Stimulated activated CD8-positive, alpha-beta memory T cell treated with anti-CD3 and anti-CD28 coated beads, Interleukin-2, amount 100 ng/mL, for 1 hour (primary cell): ENCODE results near the gene SCTR.

ENCODE experiments used
- DNase-seq, 2 donors: peaks; one replicate each; pipeline ENCODE4 v3.0.0-alpha.2; 2020; ENCODE audit warnings: low read depth in 2 of 2

SCTR gene

DNA sequence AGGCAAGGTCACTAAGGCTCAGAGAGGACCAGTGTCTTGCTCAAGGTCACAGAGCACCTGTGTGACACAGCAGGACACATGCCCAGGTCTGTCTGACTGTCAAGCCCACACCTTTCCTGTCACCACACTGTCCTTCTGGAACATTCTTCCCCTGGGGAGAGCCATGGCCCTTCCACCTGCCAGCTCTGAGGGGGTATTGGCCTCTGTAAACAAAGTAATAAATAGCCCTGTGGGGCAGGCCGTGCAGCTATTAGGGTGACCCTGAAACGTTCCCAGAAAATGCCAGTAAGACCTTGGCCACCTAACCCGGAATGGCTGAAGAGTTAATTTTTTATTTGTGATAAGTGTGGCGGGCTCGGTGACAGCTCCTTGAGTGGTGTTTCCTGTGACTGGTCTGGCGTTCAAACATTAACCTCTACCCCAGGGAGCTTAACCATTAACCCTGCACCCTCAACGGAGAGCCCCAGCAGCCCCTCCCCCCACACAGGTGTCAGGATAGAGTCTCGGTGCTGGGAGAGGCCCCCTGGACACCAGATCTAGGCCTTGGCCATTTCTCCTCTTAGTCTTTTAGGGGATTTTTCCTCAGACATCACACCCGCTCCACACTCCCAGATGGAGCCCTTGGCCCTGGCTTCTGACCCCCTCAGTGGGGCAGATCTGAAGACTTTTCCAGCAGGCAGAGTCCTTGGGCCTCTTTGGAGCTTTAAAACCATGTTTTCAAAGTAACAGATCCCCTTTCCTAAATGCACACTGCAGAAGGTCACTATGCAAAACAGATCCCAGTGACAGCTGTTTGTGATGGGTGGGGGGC lies 36.6 kb downstream of the SCTR start:
- DNase-seq = no peak

DNA sequence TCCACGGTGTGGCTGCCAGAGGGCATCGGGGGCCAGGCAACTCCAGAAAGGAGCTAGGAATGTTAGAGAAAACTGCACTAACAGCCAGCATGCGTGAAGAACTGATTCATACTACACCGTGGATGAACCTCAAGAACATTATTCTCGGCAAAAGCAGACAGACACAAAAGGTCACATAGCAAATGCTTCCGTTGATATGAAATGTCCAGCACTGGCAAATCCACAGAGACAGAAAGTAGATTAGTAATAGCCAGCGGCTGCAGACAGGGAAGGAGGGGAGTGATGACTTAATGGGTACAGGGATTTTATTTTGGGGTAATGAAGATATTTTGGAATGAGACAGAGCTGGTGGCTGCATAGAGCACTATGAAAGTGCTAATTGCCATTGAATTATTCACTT lies 37.4 kb downstream of the SCTR start:
- no peak for DNase-seq

DNA sequence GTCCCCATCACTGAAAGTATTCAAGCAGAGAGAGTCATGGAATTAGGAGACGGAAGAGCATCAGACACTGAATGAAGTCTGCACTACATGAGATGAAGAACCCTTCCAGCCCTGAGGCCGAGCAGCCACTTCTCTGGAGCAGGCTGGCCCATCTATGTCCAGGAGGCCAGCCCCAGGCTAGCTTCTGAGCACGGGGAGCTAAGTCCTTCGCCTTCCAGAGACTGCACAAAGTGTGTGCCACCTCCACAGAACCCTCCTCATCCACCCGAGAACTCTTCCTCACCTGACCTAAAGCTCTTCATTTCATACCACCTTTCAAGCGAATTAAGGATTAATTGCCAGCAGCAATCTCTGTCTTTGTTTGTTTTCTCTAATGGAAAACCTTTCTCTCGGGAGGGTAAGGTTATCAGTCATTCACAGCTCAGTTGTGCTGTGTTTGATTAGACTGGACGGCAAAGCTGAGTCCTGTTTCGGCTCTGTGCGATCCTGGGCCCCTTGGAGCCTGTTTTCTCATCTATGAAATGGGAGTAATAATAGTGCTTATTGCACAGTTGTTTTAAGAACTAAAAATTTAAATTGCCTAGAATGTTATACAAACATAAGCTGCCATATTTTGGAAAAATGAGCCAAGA lies 38.0 kb downstream of the SCTR start:
- DNase-seq = no peak

DNA sequence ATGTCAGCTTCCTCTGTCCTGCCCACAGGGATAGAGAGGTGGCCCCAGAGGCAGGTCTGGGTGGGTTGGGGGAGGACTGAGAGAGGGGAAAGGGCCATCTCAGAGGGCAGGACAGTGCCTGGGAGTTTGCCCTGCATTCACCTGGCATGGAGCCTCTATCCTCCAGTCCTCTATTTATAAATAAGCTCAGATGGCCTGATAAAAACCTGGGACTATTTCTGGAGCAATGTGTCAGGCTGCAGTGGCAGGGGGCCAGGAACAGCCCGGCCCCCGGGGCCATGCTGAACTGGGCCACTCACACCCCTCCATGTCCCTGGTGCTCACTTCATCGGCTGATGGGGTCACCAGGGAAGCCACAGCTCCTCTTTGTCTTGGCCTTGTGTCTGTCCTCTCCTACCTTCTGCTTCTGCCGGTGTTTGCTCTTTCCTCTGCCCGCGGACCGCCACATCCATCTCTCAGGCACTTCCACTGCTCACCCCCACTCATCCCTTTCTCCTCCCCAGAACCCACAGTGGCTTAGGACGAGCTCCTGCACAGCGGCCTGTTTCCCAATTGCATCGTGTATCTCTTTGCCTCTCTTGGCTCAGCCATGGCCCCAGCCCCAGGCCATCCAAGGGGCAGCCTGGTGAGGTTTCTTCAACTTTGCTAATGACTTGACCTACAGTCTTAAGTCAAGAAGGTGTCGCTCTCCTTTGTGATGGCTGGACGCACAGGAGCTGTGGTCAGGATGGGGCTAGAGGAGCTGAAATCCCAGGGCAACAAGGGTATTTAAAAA lies 38.8 kb downstream of the SCTR start:
- DNase-seq = no peak

DNA sequence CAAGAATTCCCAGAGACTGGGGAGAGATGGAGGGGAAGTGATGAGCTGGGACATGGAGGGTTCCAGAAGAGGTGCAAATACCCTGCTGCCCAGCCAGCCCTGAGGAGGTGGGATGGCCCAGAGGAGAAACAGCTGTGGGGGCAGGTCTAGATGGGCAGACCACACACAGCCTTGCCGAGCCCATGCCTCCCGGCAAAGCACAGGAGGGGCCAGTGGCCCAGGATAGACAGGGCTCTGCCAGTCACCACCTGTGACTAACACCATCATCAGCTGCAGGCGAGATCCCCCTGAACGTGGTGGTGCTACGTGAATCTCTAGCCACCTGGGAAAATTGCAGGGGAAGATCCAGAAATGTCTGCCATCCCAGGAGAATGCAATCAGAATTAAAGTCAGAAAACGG lies 39.4 kb downstream of the SCTR start:
- DNase-seq = no peak

DNA sequence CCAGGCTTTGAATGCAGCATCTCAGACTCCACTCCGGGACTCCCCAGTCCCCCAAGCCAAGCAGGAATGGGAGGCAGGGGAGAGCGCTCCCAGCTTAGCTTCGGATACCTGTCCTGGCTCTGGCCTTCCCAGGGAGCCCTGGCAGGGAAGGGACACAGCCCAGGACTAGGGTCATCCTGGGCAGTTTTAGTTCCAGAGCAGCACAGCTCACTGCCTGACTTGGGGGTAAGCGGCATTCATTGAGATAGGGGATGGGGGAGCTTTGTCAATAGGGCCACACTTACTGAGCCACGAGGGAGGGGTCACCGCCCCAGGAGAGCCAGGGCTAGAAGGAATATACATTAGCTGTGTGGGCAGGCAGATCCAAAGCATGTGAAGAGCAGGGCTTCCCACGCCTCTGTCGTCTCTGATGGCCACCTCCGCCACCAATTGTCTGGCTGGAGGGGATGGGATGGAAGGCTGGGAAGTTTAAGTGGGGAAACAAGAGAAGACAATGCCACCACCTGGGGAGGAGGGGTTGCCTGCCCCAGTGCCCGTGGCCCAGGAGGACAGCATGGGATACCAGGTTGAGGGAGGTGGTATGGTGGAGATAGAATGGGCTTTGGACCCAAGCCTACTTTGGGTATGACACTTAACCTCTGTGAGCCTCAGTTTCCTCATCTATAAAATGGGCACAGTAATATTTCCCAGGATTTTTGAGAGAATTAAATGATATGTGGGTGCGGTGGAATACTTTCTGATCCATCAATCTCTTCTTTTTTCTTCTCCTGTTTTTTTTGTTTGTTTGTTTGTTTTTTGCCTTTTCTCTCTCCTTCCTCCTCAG lies 40.2 kb downstream of the SCTR start:
- DNase-seq = no peak

DNA sequence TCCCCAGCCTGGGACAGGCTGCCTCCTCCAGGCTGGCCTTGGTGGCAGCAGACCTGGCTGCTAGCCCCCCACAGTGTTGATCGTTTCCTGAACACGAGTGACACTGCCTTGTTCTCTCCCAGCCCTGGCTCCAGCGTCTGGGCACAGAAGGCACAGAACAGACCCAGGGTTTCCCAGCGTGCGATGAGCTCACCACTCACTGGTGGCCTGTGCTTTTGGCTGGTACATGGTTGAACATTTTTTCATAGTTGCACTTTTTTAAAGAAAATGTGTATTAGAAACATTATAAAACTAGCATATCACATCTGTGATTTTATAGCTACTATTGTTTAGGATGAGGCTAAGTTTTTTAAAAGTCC lies 40.9 kb downstream of the SCTR start:
- no peak for DNase-seq

DNA sequence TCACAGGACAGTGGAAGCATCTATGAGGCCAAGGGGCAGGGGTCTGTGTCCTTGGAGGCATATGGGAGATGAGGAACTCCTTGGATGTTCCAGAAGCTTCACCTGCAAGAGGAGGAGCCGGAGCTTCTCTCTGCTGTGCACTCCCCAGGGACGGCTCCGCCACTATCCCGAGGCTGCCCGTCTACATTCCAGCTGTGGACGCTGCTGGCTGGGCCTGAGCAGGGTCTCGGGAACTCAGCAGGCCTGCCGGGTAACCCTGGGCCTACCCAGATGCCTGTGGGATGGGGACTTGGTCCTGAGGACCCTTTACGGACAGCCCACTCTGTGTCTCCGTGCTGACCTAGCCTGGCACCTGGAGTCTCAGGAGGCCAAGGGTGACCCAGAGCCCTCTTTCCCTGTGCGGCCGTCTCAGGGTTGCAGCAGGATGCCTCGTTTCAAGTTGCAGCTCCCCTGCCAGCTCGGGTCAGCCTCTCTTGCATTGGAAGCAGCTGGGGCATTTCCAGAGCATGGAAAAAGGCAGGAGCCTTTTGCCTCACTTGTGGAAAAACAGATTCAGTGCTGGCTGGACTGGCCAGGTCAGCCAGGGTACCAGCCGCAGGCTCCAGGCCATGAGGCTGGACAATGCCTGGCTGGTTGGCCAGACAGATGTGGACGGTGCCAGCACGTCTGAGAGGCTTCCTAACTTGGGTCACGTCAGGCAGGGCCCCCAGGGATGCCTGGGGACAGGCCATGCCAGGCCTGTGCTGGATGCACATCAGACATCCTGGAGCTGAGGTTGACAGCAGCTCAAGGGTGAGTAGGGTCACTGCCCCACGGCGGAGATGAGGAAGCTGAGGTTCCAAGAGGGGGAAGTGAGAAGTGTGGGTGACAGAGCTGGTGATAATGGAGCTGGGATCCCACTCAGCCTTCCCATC lies 41.5 kb downstream of the SCTR start:
- no peak for DNase-seq

DNA sequence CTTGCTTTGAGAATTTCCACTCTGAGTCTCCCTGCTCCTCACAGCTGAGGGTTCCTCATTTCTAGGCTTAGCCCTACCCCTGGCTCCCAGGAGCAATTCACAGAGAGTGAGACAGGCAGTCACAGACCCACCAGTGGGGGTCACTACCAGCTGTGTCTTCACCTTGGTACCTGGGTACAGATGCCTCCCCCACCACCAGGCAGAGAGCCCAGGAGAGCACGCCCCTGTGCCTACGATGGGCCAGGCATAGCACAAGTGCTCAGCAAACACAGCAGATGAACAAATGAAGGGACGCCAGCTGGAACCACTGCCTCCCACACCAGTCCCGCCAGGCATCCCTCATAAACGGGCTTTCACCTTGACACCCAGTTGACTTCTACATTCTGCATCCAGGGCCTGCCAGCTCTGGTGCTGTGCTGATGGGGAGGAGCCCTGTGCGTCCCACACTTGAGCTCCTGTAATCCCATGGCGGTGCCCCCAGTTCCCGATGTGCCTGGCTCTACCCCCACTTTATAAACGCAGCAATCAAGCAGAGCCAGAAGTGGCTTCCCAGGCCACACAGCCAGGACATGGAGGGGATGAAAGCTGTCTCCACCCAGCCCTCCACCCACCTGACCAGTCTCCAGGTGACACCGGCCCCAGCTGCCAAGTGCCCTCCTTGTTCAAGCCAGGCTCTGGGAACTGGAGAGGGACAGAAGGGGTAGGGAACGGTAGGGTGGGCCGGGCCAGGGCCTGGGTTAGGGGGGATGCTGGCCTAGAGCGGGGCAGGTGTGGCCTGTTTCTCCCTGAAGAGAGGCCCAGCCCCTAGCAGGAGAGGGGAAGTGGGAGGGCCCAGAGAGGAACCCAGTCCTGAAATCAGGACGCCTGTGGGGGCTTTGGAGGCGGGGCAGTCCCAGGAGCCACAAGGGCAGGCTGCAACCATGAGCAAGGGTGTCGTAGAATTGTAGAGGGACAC lies 42.5 kb downstream of the SCTR start:
- no peak for DNase-seq

DNA sequence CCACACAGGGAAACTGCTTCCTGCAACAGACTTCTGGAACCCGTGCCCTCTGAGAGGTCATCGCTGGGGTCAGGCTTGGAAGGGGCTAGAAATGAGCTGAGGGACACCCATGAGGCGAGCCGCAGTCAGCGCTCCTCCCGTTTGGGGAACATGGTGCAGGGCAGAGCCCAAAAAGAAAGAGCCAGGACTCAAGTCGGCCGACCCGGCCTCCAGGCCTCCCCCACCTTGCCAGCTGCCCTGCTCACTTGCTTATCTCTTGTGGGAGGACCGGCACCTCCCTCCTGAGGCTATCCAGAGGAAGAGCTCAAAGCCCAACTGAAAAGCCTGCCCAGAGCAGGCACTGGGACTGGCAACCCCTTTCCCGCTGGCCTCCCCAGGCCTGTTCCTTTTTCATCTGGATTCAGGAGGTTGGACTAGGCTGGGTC lies 43.6 kb downstream of the SCTR start:
- DNase-seq = no peak

DNA sequence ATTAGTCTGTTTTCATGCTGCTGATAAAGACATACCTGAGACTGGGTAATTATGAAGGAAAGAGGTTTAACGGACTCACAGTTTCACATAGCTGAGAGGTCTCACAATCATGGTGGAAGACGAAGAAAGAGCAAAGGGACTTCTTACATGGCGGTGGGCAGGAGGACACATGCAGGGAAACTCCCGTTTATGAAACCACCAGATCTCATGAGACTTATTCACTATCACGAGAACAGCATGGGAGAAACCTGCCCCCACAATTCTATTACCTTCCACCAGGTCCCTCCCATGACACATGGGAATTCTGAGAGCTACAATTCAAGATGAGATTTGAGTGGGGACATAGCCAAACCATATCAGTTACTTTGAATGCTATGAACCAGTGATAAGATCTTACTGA lies 44.1 kb downstream of the SCTR start:
- no peak for DNase-seq

DNA sequence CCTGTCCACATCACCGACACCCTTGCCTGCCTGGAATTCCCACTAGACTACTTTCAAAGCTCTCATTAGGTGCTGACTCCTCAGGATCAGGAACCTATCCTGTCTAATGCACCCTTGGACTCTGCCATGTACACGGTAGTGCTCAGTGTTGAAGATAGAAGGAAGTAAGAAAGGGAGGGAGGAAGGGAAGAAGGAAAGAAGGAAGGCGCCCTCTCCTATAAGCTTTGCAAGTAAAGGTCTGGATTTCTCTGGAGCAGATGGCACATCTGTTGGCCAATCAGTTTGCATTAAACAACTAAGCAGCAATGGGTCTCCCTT lies 45.3 kb downstream of the SCTR start:
- no peak for DNase-seq

DNA sequence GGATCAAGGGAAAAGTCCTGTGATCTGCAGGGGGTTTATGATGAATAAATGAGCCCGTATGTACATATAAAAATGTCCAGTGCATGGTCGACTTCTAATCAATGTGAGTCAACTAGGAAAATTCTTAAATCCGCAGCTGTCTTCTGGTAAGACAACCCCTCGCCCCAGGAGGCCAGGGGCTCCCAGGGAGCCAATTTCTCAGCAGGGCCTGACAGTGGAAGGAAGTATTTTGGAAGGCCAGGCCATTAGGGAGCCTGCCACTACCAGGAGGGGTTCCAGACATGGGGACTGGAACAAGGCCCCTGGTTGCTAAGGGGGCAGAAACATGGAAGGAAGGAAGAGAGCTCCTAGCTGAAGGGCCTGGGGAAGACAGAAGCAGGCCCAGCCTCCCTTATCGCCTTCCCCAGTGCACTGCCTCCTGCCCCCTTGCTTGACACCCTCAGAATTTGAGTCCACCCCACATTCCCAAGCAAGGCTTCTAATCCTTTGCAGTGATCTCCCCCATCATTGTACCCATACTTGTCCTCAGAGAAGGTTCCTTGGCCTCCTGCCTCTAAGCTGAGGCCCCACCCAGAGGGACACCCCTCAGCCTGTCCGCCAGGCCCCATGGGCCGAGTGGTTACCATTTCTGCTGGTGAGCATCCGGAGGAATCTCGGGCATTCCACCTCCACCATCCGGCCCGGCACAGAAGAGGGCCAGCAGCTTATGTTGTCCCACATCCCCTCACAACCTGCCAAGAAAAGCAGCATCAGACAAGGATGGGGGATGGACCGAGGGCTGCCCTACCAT lies 45.9 kb downstream of the SCTR start:
- DNase-seq = no peak

DNA sequence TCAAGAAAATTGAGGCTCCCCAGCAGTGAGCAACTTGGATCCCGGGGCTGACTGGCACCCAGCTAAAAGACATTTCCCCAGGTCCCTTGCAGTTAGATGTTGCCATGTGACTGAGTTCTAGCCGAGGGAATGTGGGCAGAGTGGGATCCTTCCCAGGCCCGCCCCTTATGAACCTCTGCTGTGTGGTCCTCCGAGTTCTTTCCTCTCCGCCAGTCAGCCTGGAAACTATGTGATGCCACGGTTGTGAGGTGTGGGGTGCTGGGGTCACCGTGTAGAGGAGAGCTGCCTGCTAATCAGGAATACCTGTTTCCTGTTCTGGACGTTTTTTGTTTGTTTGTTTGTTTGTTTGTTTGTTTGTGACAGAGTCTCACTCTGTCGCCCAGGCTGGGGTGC lies 47.2 kb downstream of the SCTR start:
- DNase-seq = no peak

DNA sequence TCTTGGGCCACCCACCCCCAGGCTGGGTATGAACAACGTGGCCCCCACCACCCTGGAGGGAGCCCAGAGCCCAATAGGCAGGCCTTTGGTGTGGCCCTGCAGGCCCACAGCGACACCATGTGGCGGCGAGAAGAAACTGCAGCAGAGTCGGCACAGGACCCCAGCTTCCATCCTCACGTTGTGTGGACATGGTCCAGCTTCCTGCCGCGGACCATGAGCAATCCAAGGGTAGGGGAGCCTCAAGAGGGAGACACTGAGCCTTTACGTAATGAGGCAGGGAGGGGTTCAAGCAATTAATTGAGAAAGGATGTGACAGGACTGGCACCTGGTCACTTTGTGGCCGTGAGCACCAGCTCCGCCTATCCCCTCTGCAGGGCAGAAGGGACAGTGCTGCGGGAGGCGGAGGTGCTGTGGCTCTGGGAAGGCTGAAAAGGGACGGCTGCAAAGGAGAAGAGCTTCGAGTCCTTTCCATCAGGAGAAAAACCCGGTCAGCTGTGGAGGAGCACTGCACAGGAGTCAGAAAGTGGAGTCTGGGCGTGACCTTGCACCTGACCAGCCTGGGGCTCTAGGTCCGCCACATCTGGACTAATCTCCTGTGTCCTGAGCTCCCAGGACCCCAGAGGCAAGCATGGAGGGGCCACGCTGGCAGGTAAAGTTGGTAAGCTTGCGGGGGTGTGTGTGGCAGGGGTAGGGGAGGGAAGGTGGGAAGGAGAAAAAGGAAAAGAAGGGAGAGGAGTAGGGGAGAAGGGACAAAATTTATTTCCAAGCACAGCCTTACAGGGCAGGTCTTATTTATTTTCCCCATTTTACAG lies 47.8 kb downstream of the SCTR start:
- DNase-seq = no peak

DNA sequence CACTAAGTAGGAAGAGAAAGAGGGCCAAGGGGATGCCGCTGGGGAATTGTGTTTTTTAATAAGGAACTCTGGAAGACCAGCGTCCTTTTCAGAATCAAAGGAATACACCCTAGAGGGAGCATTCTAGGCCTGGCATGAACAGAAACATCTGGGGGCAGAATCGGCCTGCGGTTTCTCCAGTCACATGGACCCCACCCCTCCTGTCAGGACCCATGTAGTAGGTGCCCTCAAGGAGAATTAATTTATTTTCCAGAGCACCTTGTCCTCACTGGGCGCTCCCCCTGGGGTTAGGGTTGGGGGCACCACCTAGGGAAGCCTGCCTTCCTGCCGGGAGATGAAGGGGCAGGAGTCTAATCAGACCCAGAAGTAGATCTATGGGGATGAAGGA lies 48.4 kb downstream of the SCTR start:
- DNase-seq = no peak

DNA sequence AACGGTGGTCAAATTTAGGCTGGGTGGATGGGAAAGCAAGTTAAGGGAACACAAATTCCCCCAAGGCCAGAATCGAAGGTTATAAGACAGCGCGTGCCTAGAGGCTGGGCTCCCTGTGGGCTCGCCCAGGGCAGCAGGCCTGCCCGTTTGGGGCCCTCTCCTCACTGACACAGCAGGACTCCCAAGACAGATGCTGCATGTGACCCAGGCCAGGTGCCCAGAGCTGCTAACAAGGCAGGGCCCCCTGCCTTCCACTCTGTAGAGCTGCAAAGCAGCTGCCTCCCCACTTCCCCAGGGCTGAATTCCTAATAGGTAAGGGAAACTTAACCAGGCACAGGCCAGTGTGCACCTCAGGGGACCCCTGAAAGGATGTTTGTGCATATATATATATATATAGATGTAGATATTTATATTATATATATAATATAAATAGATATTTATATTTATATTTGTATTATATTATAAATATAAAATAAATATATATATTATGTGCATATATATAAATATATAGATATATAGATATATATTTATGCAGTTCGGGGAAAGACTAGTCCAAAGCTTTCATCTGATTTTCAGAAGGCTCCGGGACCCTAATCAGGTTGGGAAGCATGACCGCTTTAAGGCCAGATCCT lies 48.9 kb downstream of the SCTR start:
- no peak for DNase-seq
